HCT116 (cell line): ENCODE measurements around the gene RAB11FIP2. TPM values are rescaled to one million over a fixed set of nuclear protein-coding genes. Genes with fewer than 3 reads are reported as not detected.

Source experiments
- ATAC-seq: fragments of 200-7000 bp; cut with Tn5 transposase; 2 replicates; pipeline ENCODE4 v1.9.1; 2020; ENCODE audit warnings: mild to moderate bottlenecking, moderate library complexity
- BruUV-seq: library from RNA; stranded (reverse); fragments of 400-500 nt; replicated peaks from 2 replicates; lab custom pipeline; 2021; lab: Mats Ljungman, UMichigan
- CTCF ChIA-PET: fragments of 300-600 bp; sonication (Branson Sonifier 250); formaldehyde crosslinking; loops from one replicate; lab custom pipeline; 2021; ENCODE audit warnings: antibody characterized with exemption; lab: Charles Lee
- POLR2A ChIA-PET: fragments of 300-600, 350-600 bp; sonication (Branson Sonifier 250); formaldehyde crosslinking; loops from one replicate; lab custom pipeline; 2021; ENCODE audit warnings: antibody characterized with exemption; lab: Charles Lee
- RAD21 ChIA-PET, 2 experiments: fragments of 300-600 bp; sonication (Branson Sonifier 250); formaldehyde crosslinking; loops; one replicate each; lab custom pipeline; 2023; ENCODE audit warnings: low total read pairs in 2 of 2; ENCODE audit not compliant: uncharacterized antibody in 2 of 2, unreplicated experiment in 2 of 2, low non-redundant PET in 1 of 2; lab: Charles Lee
- DNase-seq: peaks from one replicate; pipeline ENCODE4 v3.0.0-alpha.2; 2010; ENCODE audit warnings: low read depth, low spot score
- H2AFZ ChIP-seq: fragments of 200-600 bp; shearing (Covaris generic), sonication (generic); 2 replicates; pipeline ENCODE4 v1.6.1; 2017; ENCODE audit warnings: low read depth, mixed run types, mixed read lengths, antibody characterized with exemption, low read length; ENCODE audit not compliant: poor library complexity, severe bottlenecking
- H3K27ac ChIP-seq: 2 replicates; pipeline ENCODE4 v1.5.1; 2012; ENCODE audit warnings: low read depth, low read length
- H3K27me3 ChIP-seq: fragments of 200-600 bp; sonication (generic); 2 replicates; pipeline ENCODE4 v1.6.1; 2016; ENCODE audit warnings: mixed run types, low read length, mixed read lengths; ENCODE audit not compliant: insufficient read depth
- H3K36me3 ChIP-seq, 2 experiments: fragments of 200-500 bp in 1 of 2; fragments of 200-600 bp in 1 of 2; sonication (Bioruptor generic) in 1 of 2; sonication (generic) in 1 of 2; 2 replicates each; pipeline versions ENCODE4 v1.5.1 to v1.6.1; 2014 to 2016; ENCODE audit warnings: low read length in 2 of 2, inconsistent platforms in 1 of 2, mixed read lengths in 1 of 2, mixed run types in 1 of 2; ENCODE audit not compliant: insufficient read depth in 2 of 2, control insufficient read depth in 1 of 2
- H3K4me1 ChIP-seq, 2 experiments: fragments of 200-600 bp in 1 of 2; sonication (generic) in 1 of 2; 2 replicates each; pipeline versions ENCODE4 v1.5.1 to v1.6.1; 2012 to 2017; ENCODE audit warnings: low read length in 2 of 2, inconsistent platforms in 1 of 2, mild to moderate bottlenecking in 1 of 2, mixed read lengths in 1 of 2, mixed run types in 1 of 2, moderate library complexity in 1 of 2; ENCODE audit not compliant: insufficient read depth in 2 of 2, control insufficient read depth in 1 of 2
- H3K4me2 ChIP-seq: fragments of 200-600 bp; sonication (generic); 2 replicates; pipeline ENCODE4 v1.6.1; 2017; ENCODE audit warnings: mixed run types, low read length, mixed read lengths
- H3K4me3 ChIP-seq, 2 experiments: fragments of 200-600 bp in 1 of 2; sonication (generic) in 1 of 2; replicated peaks in 1 of 2; 2 replicates each; pipeline ENCODE4 v1.5.1; 2011 to 2016; ENCODE audit warnings: low read length in 2 of 2, control low read depth in 1 of 2, low read depth in 1 of 2, mild to moderate bottlenecking in 1 of 2, mixed read lengths in 1 of 2, mixed run types in 1 of 2
- H3K79me2 ChIP-seq: fragments of 200-600 bp; sonication (generic); 2 replicates; pipeline ENCODE4 v1.6.1; 2017; ENCODE audit warnings: mild to moderate bottlenecking, mixed run types, low read length, moderate library complexity, mixed read lengths; ENCODE audit not compliant: insufficient read depth
- H3K9ac ChIP-seq: fragments of 200-600 bp; sonication (generic); 2 replicates; pipeline ENCODE4 v1.6.1; 2016; ENCODE audit warnings: low read length, mixed read lengths
- H3K9me2 ChIP-seq: fragments of 200-600 bp; sonication (generic), shearing (Covaris generic); 2 replicates; pipeline ENCODE4 v1.6.1; 2017; ENCODE audit warnings: mixed run types, mild to moderate bottlenecking, moderate library complexity; ENCODE audit not compliant: insufficient read depth
- H3K9me3 ChIP-seq, 2 experiments: fragments of 200-500 bp in 1 of 2; fragments of 200-600 bp in 1 of 2; sonication (Bioruptor generic) in 1 of 2; sonication (generic) in 1 of 2; 2 replicates each; pipeline ENCODE4 v1.6.1; 2014 to 2017; ENCODE audit warnings: low read length in 2 of 2, mixed read lengths in 2 of 2, inconsistent platforms in 1 of 2, low read depth in 1 of 2, mild to moderate bottlenecking in 1 of 2, mixed run types in 1 of 2, moderate library complexity in 1 of 2; ENCODE audit not compliant: control insufficient read depth in 1 of 2, insufficient read depth in 1 of 2
- H4K20me1 ChIP-seq: fragments of 200-600 bp; sonication (generic), shearing (Covaris generic); 2 replicates; pipeline ENCODE4 v1.6.1; 2017; ENCODE audit warnings: mixed run types, mild to moderate bottlenecking, moderate library complexity; ENCODE audit not compliant: insufficient read depth
- CBX3 ChIP-seq: IDR thresholded peaks from 2 replicates; pipeline ENCODE4 v1.6.1; 2012; ENCODE audit warnings: low read depth
- CEBPB ChIP-seq: IDR thresholded peaks from 2 replicates; pipeline ENCODE4 v1.6.1; 2012; ENCODE audit warnings: low read depth
- ELF1 ChIP-seq: IDR thresholded peaks from 2 replicates; pipeline ENCODE4 v1.6.1; 2012; ENCODE audit warnings: low read depth, borderline replicate concordance
- EZH2phosphoT487 ChIP-seq: fragments of 200-600 bp; IDR thresholded peaks from 2 replicates; pipeline ENCODE4 v1.6.1; 2018; ENCODE audit warnings: antibody characterized with exemption, borderline replicate concordance
- FOSL1 ChIP-seq: IDR thresholded peaks from 2 replicates; pipeline ENCODE4 v1.6.1; 2012; ENCODE audit warnings: low read depth
- MAX ChIP-seq: IDR thresholded peaks from 2 replicates; pipeline ENCODE4 v1.6.1; 2012
- POLR2AphosphoS5 ChIP-seq: IDR thresholded peaks from 2 replicates; pipeline ENCODE4 v1.6.1; 2011; ENCODE audit warnings: mild to moderate bottlenecking, low read depth, low read length, moderate library complexity
- RAD21 ChIP-seq: IDR thresholded peaks from 2 replicates; pipeline ENCODE4 v1.6.1; 2012; ENCODE audit warnings: low read depth, mild to moderate bottlenecking
- SIN3A ChIP-seq: IDR thresholded peaks from 2 replicates; pipeline ENCODE4 v1.6.1; 2012; ENCODE audit warnings: low read depth
- SP1 ChIP-seq: IDR thresholded peaks from 2 replicates; pipeline ENCODE4 v1.6.1; 2012; ENCODE audit warnings: low read depth
- SRF ChIP-seq: IDR thresholded peaks from 2 replicates; pipeline ENCODE4 v1.6.1; 2012; ENCODE audit warnings: low read depth
- TCF7L2 ChIP-seq: IDR thresholded peaks from 2 replicates; pipeline ENCODE4 v1.7.0; 2011; ENCODE audit warnings: borderline replicate concordance, inconsistent platforms; ENCODE audit not compliant: insufficient read depth, insufficient read length; ENCODE audit errors: extremely low read depth
- YY1 ChIP-seq: IDR thresholded peaks from 2 replicates; pipeline ENCODE4 v1.6.1; 2011; ENCODE audit warnings: low read length, low read depth, moderate library complexity, mild to moderate bottlenecking; ENCODE audit not compliant: insufficient replicate concordance; ENCODE audit errors: extremely low read depth
- ZBTB33 ChIP-seq: IDR thresholded peaks from 2 replicates; pipeline ENCODE4 v1.6.1; 2011; ENCODE audit warnings: mild to moderate bottlenecking, low read length, moderate library complexity; ENCODE audit not compliant: insufficient replicate concordance; ENCODE audit errors: extremely low read depth
- ZNF274 ChIP-seq: fragments of 200-500 bp; sonication (Bioruptor generic); IDR thresholded peaks from 2 replicates; pipeline ENCODE4 v1.6.1; 2014; ENCODE audit warnings: mild to moderate bottlenecking, low read depth, low read length, inconsistent platforms
- intact Hi-C: fragments of 100-400 bp; cut with micrococcal nuclease; formaldehyde crosslinking; loops from 2 replicates; pipeline ENCODE4 v1.10.0; 2022
- total RNA-seq: library from RNA; stranded (reverse); gene quantifications from one replicate; pipeline ENCODE4 v1.2.1, GENCODE V29; 2021; ENCODE audit not compliant: unreplicated experiment
- TF ChIP-seq, protein P1 (sequence below), 3 experiments: fragments of 200-600 bp in 1 of 3; sonication (generic) in 1 of 3; IDR thresholded peaks in 2 of 3; conservative IDR thresholded peaks in 1 of 3; 2 replicates each; pipeline ENCODE4 v1.5.1; 2012 to 2017; ENCODE audit warnings: low read depth in 2 of 3, low read length in 2 of 3, antibody characterized with exemption in 1 of 3, borderline replicate concordance in 1 of 3, control low read depth in 1 of 3, mild to moderate bottlenecking in 1 of 3, mixed read lengths in 1 of 3, mixed run types in 1 of 3, moderate library complexity in 1 of 3; ENCODE audit not compliant: insufficient read depth in 1 of 3

Gene RAB11FIP2
- total RNA-seq, 1 experiment from 2014 or later, result 16.8 TPM

- BruUV-seq, result no TSS peak
- POLR2A ChIA-PET, result no interaction called here
- Histone ChIP-seq H3K9me3 (no peaks in the 10 kb centered on the region), H3K9me2 (no peaks in the 10 kb centered on the region), H3K79me2 (no peaks in the 10 kb centered on the region), H3K36me3 (no peaks in the 10 kb centered on the region), H3K4me3 (no peak overlapping the region), H3K27me3 (no peaks in the 10 kb centered on the region), H3K4me1 (no peaks in the 10 kb centered on the region), H3K4me2 (no peak overlapping the region), H4K20me1 (no peaks in the 10 kb centered on the region), H3K27ac (no peak overlapping the region), H3K9ac (no peak overlapping the region), H2AFZ (no peak overlapping the region)
- TF ChIP-seq MAX (no peak), SIN3A (no peak), POLR2AphosphoS5 (no peak), ELF1 (no peak), YY1 (no peak), SRF (no peak), SP1 (no peak), EZH2phosphoT487 (no peak), FOSL1 (no peak), RAD21 (no peak), TCF7L2 (no peak)
- DNase-seq, result no peak
- CTCF ChIA-PET, result no interaction called here
- no peak for ATAC-seq
- RAD21 ChIA-PET, result no interaction called here
- intact Hi-C loops, result no loop called here
Observed at GRCh38 chr10:118076705-118077104, 30.0 kb upstream of the RAB11FIP2 start.

GRCh38 chr10:118072840-118073239 is 26.1 kb upstream of the RAB11FIP2 start:
- no peaks in the 10 kb centered on the region for H3K9me2 ChIP-seq
- no peak for ATAC-seq
- no peak overlapping the region for H3K27ac ChIP-seq
- ChIA-PET CTCF (no interaction called here), POLR2A (no interaction called here), RAD21 (no interaction called here)
- no peak overlapping the region for H3K4me3 ChIP-seq
- no peak overlapping the region for H3K4me2 ChIP-seq
- no peaks in the 10 kb centered on the region for H3K4me1 ChIP-seq
- H3K79me2 ChIP-seq, result no peaks in the 10 kb centered on the region
- no peak overlapping the region for H2AFZ ChIP-seq
- H3K36me3 ChIP-seq, result no peaks in the 10 kb centered on the region
- H4K20me1 ChIP-seq, result no peaks in the 10 kb centered on the region
- no peaks in the 10 kb centered on the region for H3K9me3 ChIP-seq
- intact Hi-C loops, result no loop called here
- BruUV-seq, result no TSS peak
- no peaks in the 10 kb centered on the region for H3K27me3 ChIP-seq
- DNase-seq, result no peak
- no peak overlapping the region for H3K9ac ChIP-seq
- no peak for TF ChIP-seq SP1
- no peak for TF ChIP-seq CEBPB
- no peak for TF ChIP-seq ZBTB33
- TF ChIP-seq EZH2phosphoT487, result no peak
- no peak for TF ChIP-seq ELF1
- TF ChIP-seq RAD21, result no peak
- TF ChIP-seq FOSL1, result no peak
- TF ChIP-seq, protein P1, sequence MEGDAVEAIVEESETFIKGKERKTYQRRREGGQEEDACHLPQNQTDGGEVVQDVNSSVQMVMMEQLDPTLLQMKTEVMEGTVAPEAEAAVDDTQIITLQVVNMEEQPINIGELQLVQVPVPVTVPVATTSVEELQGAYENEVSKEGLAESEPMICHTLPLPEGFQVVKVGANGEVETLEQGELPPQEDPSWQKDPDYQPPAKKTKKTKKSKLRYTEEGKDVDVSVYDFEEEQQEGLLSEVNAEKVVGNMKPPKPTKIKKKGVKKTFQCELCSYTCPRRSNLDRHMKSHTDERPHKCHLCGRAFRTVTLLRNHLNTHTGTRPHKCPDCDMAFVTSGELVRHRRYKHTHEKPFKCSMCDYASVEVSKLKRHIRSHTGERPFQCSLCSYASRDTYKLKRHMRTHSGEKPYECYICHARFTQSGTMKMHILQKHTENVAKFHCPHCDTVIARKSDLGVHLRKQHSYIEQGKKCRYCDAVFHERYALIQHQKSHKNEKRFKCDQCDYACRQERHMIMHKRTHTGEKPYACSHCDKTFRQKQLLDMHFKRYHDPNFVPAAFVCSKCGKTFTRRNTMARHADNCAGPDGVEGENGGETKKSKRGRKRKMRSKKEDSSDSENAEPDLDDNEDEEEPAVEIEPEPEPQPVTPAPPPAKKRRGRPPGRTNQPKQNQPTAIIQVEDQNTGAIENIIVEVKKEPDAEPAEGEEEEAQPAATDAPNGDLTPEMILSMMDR (IDR thresholded peaks at IDR 0.05 in 2 of 3, conservative IDR thresholded peaks at IDR 0.05 in 1 of 3; ENCODE audit: borderline replicate concordance in 1 of 3, insufficient read depth in 1 of 3, low read depth in 2 of 3, low read length in 2 of 3), result no peak
- no peak for TF ChIP-seq MAX
- TF ChIP-seq YY1, result no peak
- no peak for TF ChIP-seq CBX3
- TF ChIP-seq ZNF274, result no peak
